ENCODE results near the gene UBAC1.

DNA sequence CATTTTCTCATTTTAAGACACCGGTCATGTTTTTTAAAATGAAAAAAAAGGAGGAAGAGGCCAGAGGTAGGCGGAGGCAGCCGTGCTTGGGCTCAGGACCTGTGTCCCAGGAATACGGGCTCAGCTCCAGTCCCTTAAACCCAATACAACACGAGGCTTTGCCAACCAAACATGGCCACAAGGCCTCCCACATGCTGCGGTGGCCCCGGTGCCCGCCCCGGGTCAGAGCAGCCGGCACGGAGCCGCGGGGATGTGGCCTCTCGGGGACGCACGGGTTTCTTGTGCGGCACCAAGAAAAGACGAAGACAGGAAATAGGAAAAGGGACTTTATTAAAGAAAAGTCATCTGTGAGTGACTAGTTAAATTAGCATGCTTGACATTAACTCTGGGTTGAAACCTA is 28.5 kb downstream of the UBAC1 start:
- TF ChIP-seq SIN3A (IDR thresholded peaks at IDR 0.05; ENCODE audit: borderline replicate concordance, insufficient read depth, low read length) (no peak), POLR2AphosphoS5 (IDR thresholded peaks at IDR 0.05; ENCODE audit: low read depth, low read length) (no peak), TAF1 (IDR thresholded peaks at IDR 0.05; ENCODE audit: borderline replicate concordance, insufficient read depth, low read length) (no peak), FOXP2 (optimal IDR thresholded peaks at IDR 0.05; ENCODE audit: borderline replicate concordance, extremely low read depth, extremely low read length, insufficient read depth) (no peak)
- TF ChIP-seq, protein P1, sequence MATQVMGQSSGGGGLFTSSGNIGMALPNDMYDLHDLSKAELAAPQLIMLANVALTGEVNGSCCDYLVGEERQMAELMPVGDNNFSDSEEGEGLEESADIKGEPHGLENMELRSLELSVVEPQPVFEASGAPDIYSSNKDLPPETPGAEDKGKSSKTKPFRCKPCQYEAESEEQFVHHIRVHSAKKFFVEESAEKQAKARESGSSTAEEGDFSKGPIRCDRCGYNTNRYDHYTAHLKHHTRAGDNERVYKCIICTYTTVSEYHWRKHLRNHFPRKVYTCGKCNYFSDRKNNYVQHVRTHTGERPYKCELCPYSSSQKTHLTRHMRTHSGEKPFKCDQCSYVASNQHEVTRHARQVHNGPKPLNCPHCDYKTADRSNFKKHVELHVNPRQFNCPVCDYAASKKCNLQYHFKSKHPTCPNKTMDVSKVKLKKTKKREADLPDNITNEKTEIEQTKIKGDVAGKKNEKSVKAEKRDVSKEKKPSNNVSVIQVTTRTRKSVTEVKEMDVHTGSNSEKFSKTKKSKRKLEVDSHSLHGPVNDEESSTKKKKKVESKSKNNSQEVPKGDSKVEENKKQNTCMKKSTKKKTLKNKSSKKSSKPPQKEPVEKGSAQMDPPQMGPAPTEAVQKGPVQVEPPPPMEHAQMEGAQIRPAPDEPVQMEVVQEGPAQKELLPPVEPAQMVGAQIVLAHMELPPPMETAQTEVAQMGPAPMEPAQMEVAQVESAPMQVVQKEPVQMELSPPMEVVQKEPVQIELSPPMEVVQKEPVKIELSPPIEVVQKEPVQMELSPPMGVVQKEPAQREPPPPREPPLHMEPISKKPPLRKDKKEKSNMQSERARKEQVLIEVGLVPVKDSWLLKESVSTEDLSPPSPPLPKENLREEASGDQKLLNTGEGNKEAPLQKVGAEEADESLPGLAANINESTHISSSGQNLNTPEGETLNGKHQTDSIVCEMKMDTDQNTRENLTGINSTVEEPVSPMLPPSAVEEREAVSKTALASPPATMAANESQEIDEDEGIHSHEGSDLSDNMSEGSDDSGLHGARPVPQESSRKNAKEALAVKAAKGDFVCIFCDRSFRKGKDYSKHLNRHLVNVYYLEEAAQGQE (IDR thresholded peaks at IDR 0.05; ENCODE audit: insufficient read depth in 1 of 2, low read depth in 2 of 2, low read length in 2 of 2), result no peak

Data from PFSK-1 (cell line).